H9 (cell line): ENCODE measurements around the gene HPDL. TPM values are rescaled to one million over a fixed set of nuclear protein-coding genes. Genes with fewer than 3 reads are reported as not detected.

Experiments used
- DNase-seq: peaks from one replicate; pipeline ENCODE4 v3.0.0-alpha.2; 2017
- H2AFZ ChIP-seq: one replicate; pipeline ENCODE4 v1.6.1; 2013; ENCODE audit warnings: mild to moderate bottlenecking, low read length, control low read depth, moderate library complexity
- H2AK5ac ChIP-seq: 2 replicates; pipeline ENCODE4 v1.6.1; 2013; ENCODE audit warnings: low read length, control low read depth, mixed read lengths; ENCODE audit not compliant: insufficient read length
- H2BK120ac ChIP-seq: one replicate; pipeline ENCODE4 v1.6.1; 2013; ENCODE audit warnings: low read depth, mild to moderate bottlenecking, low read length, control low read depth, inconsistent platforms; ENCODE audit not compliant: poor library complexity, severe bottlenecking
- H2BK12ac ChIP-seq: 2 replicates; pipeline ENCODE4 v1.6.1; 2013; ENCODE audit warnings: low read length, control low read depth, mixed read lengths, low read depth; ENCODE audit not compliant: insufficient read length
- H2BK15ac ChIP-seq: 2 replicates; pipeline ENCODE4 v1.6.1; 2013; ENCODE audit warnings: low read depth, low read length, control low read depth
- H2BK20ac ChIP-seq: one replicate; pipeline ENCODE4 v1.6.1; 2013; ENCODE audit warnings: low read depth, mild to moderate bottlenecking, low read length, control low read depth, inconsistent platforms; ENCODE audit not compliant: poor library complexity, severe bottlenecking
- H2BK5ac ChIP-seq: 2 replicates; pipeline ENCODE4 v1.6.1; 2013; ENCODE audit warnings: low read length, control low read depth, mixed read lengths; ENCODE audit not compliant: insufficient read length
- H3K14ac ChIP-seq: 2 replicates; pipeline ENCODE4 v1.6.1; 2013; ENCODE audit warnings: low read length, control low read depth; ENCODE audit not compliant: insufficient read depth
- H3K18ac ChIP-seq: 2 replicates; pipeline ENCODE4 v1.6.1; 2013; ENCODE audit warnings: low read depth, mild to moderate bottlenecking, mixed read lengths, low read length, control low read depth; ENCODE audit not compliant: insufficient read length
- H3K23ac ChIP-seq: 2 replicates; pipeline ENCODE4 v1.6.1; 2013; ENCODE audit warnings: low read length, control low read depth, mixed read lengths, low read depth; ENCODE audit not compliant: insufficient read length
- H3K23me2 ChIP-seq: 2 replicates; pipeline ENCODE4 v1.6.1; 2013; ENCODE audit warnings: low read depth, mild to moderate bottlenecking, mixed read lengths, low read length, control low read depth; ENCODE audit not compliant: insufficient read length, poor library complexity, severe bottlenecking
- H3K27ac ChIP-seq: 2 replicates; pipeline ENCODE4 v1.5.1; 2013; ENCODE audit warnings: low read length, control low read depth, mixed read lengths, low read depth; ENCODE audit not compliant: insufficient read length
- H3K27me3 ChIP-seq: 2 replicates; pipeline ENCODE4 v1.6.1; 2013; ENCODE audit warnings: low read length, control low read depth, inconsistent platforms; ENCODE audit not compliant: insufficient read depth
- H3K4ac ChIP-seq: 2 replicates; pipeline ENCODE4 v1.6.1; 2013; ENCODE audit warnings: low read depth, mild to moderate bottlenecking, control low read depth, inconsistent platforms, low read length, moderate library complexity
- H3K4me1 ChIP-seq: 2 replicates; pipeline ENCODE4 v1.6.1; 2013; ENCODE audit warnings: low read length, control low read depth, inconsistent platforms; ENCODE audit not compliant: insufficient read depth
- H3K4me2 ChIP-seq: 2 replicates; pipeline ENCODE4 v1.6.1; 2013; ENCODE audit warnings: low read length, control low read depth, mixed read lengths; ENCODE audit not compliant: insufficient read length, insufficient read depth
- H3K56ac ChIP-seq: 2 replicates; pipeline ENCODE4 v1.6.1; 2013; ENCODE audit warnings: low read depth, mild to moderate bottlenecking, mixed read lengths, low read length, control low read depth; ENCODE audit not compliant: insufficient read length
- H3K79me1 ChIP-seq: 2 replicates; pipeline ENCODE4 v1.6.1; 2013; ENCODE audit warnings: low read depth, mild to moderate bottlenecking, moderate library complexity, low read length, control low read depth, inconsistent platforms; ENCODE audit not compliant: insufficient read depth, poor library complexity, severe bottlenecking
- H3K79me2 ChIP-seq: 2 replicates; pipeline ENCODE4 v1.6.1; 2013; ENCODE audit warnings: low read length, control low read depth, inconsistent platforms; ENCODE audit not compliant: insufficient read depth
- H3K9ac ChIP-seq: 2 replicates; pipeline ENCODE4 v1.6.1; 2013; ENCODE audit warnings: low read length, control low read depth, mixed read lengths; ENCODE audit not compliant: insufficient read length; ENCODE audit errors: extremely low read depth
- H3K9me3 ChIP-seq: one replicate; pipeline ENCODE4 v1.6.1; 2013; ENCODE audit warnings: low read depth, low read length, inconsistent platforms; ENCODE audit not compliant: control insufficient read depth
- H3T11ph ChIP-seq: one replicate; pipeline ENCODE4 v1.6.1; 2013; ENCODE audit warnings: mild to moderate bottlenecking, low read length, control low read depth, inconsistent platforms
- H4K20me1 ChIP-seq: one replicate; pipeline ENCODE4 v1.6.1; 2013; ENCODE audit not compliant: control insufficient read depth, insufficient read length, insufficient read depth
- H4K5ac ChIP-seq: 2 replicates; pipeline ENCODE4 v1.6.1; 2013; ENCODE audit warnings: low read depth, mild to moderate bottlenecking, mixed read lengths, low read length, control low read depth; ENCODE audit not compliant: insufficient read length
- H4K8ac ChIP-seq: replicated peaks from 2 replicates; pipeline ENCODE4 v1.6.1; 2013; ENCODE audit warnings: low read length, control low read depth, mixed read lengths, low read depth; ENCODE audit not compliant: insufficient read length
- H4K91ac ChIP-seq: 2 replicates; pipeline ENCODE4 v1.6.1; 2013; ENCODE audit warnings: low read depth, mild to moderate bottlenecking, moderate library complexity, mixed read lengths, low read length, control low read depth; ENCODE audit not compliant: insufficient read length
- H3K27ac Mint-ChIP-seq, 3 experiments: 2 replicates in 2 of 3; 3 replicates in 1 of 3; pipeline ENCODE4 v1.8.0; 2020 to 2021; ENCODE audit warnings: mixed read lengths in 3 of 3, mild to moderate bottlenecking in 1 of 3, moderate library complexity in 1 of 3
- H3K27me3 Mint-ChIP-seq: 2 replicates; pipeline ENCODE4 v1.8.0; 2021; ENCODE audit warnings: low read depth, mild to moderate bottlenecking, moderate library complexity, mixed read lengths
- H3K36me3 Mint-ChIP-seq, 3 experiments: 2 replicates in 2 of 3; 3 replicates in 1 of 3; pipeline ENCODE4 v1.8.0; 2020 to 2021; ENCODE audit warnings: low read depth in 3 of 3, mixed read lengths in 3 of 3; ENCODE audit not compliant: insufficient read depth in 1 of 3
- H3K4me1 Mint-ChIP-seq, 2 experiments: 2 replicates each; pipeline ENCODE4 v1.8.0; 2020; ENCODE audit warnings: mixed read lengths in 2 of 2
- H3K4me3 Mint-ChIP-seq, 2 experiments: 2 replicates in 1 of 2; 3 replicates in 1 of 2; pipeline ENCODE4 v1.8.0; 2020 to 2021; ENCODE audit warnings: mild to moderate bottlenecking in 2 of 2, mixed read lengths in 2 of 2, moderate library complexity in 1 of 2
- H3K9me3 Mint-ChIP-seq, 2 experiments: 2 replicates in 1 of 2; 3 replicates in 1 of 2; pipeline ENCODE4 v1.8.0; 2020; ENCODE audit warnings: mild to moderate bottlenecking in 2 of 2, mixed read lengths in 2 of 2, moderate library complexity in 1 of 2
- WGBS: extraction: QIAGEN DNeasy Blood & Tissue Kit; methylation state at CpG from one replicate; pipeline ENCODE4 v1.1.7; 2013; ENCODE audit warnings: missing lambda C conversion rate, low lambda C conversion rate, mixed read lengths; ENCODE audit not compliant: insufficient read length; ENCODE audit errors: extremely low coverage; 5-methylcytosine and 5-hydroxymethylcytosine counted together
- total RNA-seq: library from RNA; stranded (reverse); gene quantifications from 2 replicates; pipeline ENCODE4 v1.2.1, GENCODE V29; 2021
- TF ChIP-seq, protein P1 (sequence below): fragments of 200-600 bp; sonication (generic); conservative IDR thresholded peaks from 3 replicates; pipeline ENCODE4 v1.8.0; 2021; ENCODE audit warnings: antibody characterized with exemption, mild to moderate bottlenecking

Gene HPDL
- total RNA-seq, 1 experiment from 2014 or later, result 10.6 TPM

DNA sequence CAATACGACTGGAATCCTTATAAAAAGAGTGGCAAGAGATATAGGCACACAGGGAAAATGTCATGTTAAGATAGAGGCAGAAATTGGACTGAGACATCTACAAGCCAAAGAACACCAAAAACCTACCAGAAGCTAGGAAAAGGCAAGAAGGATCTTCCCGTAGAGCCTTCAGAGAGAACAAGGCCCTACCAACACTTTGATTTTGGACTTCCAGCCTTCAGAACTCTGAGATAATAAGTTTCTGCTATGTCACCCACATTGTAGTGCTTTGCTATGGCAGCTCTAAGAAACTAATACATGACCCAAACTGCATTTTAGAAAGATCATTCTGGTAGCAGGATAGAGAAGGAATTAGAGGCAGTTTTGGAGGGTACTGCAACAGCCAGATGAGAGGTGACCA, 37.6 kb downstream of the HPDL start:
- Mint-ChIP-seq H3K27ac (no peak overlapping the region), H3K27me3 (no peaks in the 10 kb centered on the region), H3K9me3 (no peaks in the 10 kb centered on the region), H3K4me3 (no peak overlapping the region), H3K4me1 (peaks cover 18 to 26% of the 10 kb centered on the region in 2 experiments), H3K36me3 (no peaks in the 10 kb centered on the region)
- H3K9ac ChIP-seq, result no peak overlapping the region
- H3K27ac ChIP-seq, result no peak overlapping the region
- H4K20me1 ChIP-seq, result no peaks in the 10 kb centered on the region
- H2BK12ac ChIP-seq, result no peak overlapping the region
- H3K4me1 ChIP-seq, result peaks cover 6% of the 10 kb centered on the region; the same call in 1 of the 2 replicates
- H3K79me2 ChIP-seq, result no peaks in the 10 kb centered on the region
- no peak overlapping the region for H3K4me2 ChIP-seq
- H4K5ac ChIP-seq, result no peak overlapping the region
- no peak overlapping the region for H3K14ac ChIP-seq
- H3K9me3 ChIP-seq, result no peaks in the 10 kb centered on the region
- no peak for DNase-seq
- H3K18ac ChIP-seq, result no peak overlapping the region
- no peak overlapping the region for H4K8ac ChIP-seq
- H2BK120ac ChIP-seq, result no peak overlapping the region
- H3K4ac ChIP-seq, result no peak overlapping the region
- no peak overlapping the region for H3K56ac ChIP-seq
- no peak overlapping the region for H2BK15ac ChIP-seq
- no peak overlapping the region for H3K23ac ChIP-seq
- no peak overlapping the region for H3T11ph ChIP-seq
- H2BK5ac ChIP-seq, result no peak overlapping the region
- H4K91ac ChIP-seq, result no peak overlapping the region
- H2AFZ ChIP-seq, result no peak overlapping the region
- no CpG with 5 or more reads among the region's 2 CpGs for WGBS
- H3K27me3 ChIP-seq, result no peaks in the 10 kb centered on the region
- H3K23me2 ChIP-seq, result no peaks in the 10 kb centered on the region
- TF ChIP-seq, protein P1, sequence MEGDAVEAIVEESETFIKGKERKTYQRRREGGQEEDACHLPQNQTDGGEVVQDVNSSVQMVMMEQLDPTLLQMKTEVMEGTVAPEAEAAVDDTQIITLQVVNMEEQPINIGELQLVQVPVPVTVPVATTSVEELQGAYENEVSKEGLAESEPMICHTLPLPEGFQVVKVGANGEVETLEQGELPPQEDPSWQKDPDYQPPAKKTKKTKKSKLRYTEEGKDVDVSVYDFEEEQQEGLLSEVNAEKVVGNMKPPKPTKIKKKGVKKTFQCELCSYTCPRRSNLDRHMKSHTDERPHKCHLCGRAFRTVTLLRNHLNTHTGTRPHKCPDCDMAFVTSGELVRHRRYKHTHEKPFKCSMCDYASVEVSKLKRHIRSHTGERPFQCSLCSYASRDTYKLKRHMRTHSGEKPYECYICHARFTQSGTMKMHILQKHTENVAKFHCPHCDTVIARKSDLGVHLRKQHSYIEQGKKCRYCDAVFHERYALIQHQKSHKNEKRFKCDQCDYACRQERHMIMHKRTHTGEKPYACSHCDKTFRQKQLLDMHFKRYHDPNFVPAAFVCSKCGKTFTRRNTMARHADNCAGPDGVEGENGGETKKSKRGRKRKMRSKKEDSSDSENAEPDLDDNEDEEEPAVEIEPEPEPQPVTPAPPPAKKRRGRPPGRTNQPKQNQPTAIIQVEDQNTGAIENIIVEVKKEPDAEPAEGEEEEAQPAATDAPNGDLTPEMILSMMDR, result no peak
- no peaks in the 10 kb centered on the region for H3K79me1 ChIP-seq
- no peak overlapping the region for H2BK20ac ChIP-seq
- no peak overlapping the region for H2AK5ac ChIP-seq
